HCT116 (cell line): ENCODE measurements around the gene ZDHHC19. TPM values are rescaled to one million over a fixed set of nuclear protein-coding genes. Genes with fewer than 3 reads are reported as not detected.

Source experiments
- ATAC-seq: fragments of 200-7000 bp; cut with Tn5 transposase; 2 replicates; pipeline ENCODE4 v1.9.1; 2020; ENCODE audit warnings: mild to moderate bottlenecking, moderate library complexity
- BruUV-seq: library from RNA; stranded (reverse); fragments of 400-500 nt; replicated peaks from 2 replicates; lab custom pipeline; 2021; lab: Mats Ljungman, UMichigan
- CTCF ChIA-PET: fragments of 300-600 bp; sonication (Branson Sonifier 250); formaldehyde crosslinking; loops from one replicate; lab custom pipeline; 2021; ENCODE audit warnings: antibody characterized with exemption; lab: Charles Lee
- POLR2A ChIA-PET: fragments of 300-600, 350-600 bp; sonication (Branson Sonifier 250); formaldehyde crosslinking; loops from one replicate; lab custom pipeline; 2021; ENCODE audit warnings: antibody characterized with exemption; lab: Charles Lee
- RAD21 ChIA-PET, 2 experiments: fragments of 300-600 bp; sonication (Branson Sonifier 250); formaldehyde crosslinking; loops; one replicate each; lab custom pipeline; 2023; ENCODE audit warnings: low total read pairs in 2 of 2; ENCODE audit not compliant: uncharacterized antibody in 2 of 2, unreplicated experiment in 2 of 2, low non-redundant PET in 1 of 2; lab: Charles Lee
- DNase-seq: peaks from one replicate; pipeline ENCODE4 v3.0.0-alpha.2; 2010; ENCODE audit warnings: low read depth, low spot score
- H2AFZ ChIP-seq: fragments of 200-600 bp; shearing (Covaris generic), sonication (generic); 2 replicates; pipeline ENCODE4 v1.6.1; 2017; ENCODE audit warnings: low read depth, mixed run types, mixed read lengths, antibody characterized with exemption, low read length; ENCODE audit not compliant: poor library complexity, severe bottlenecking
- H3K27ac ChIP-seq: 2 replicates; pipeline ENCODE4 v1.5.1; 2012; ENCODE audit warnings: low read depth, low read length
- H3K27me3 ChIP-seq: fragments of 200-600 bp; sonication (generic); 2 replicates; pipeline ENCODE4 v1.6.1; 2016; ENCODE audit warnings: mixed run types, low read length, mixed read lengths; ENCODE audit not compliant: insufficient read depth
- H3K36me3 ChIP-seq, 2 experiments: fragments of 200-500 bp in 1 of 2; fragments of 200-600 bp in 1 of 2; sonication (Bioruptor generic) in 1 of 2; sonication (generic) in 1 of 2; 2 replicates each; pipeline versions ENCODE4 v1.5.1 to v1.6.1; 2014 to 2016; ENCODE audit warnings: low read length in 2 of 2, inconsistent platforms in 1 of 2, mixed read lengths in 1 of 2, mixed run types in 1 of 2; ENCODE audit not compliant: insufficient read depth in 2 of 2, control insufficient read depth in 1 of 2
- H3K4me1 ChIP-seq, 2 experiments: fragments of 200-600 bp in 1 of 2; sonication (generic) in 1 of 2; 2 replicates each; pipeline versions ENCODE4 v1.5.1 to v1.6.1; 2012 to 2017; ENCODE audit warnings: low read length in 2 of 2, inconsistent platforms in 1 of 2, mild to moderate bottlenecking in 1 of 2, mixed read lengths in 1 of 2, mixed run types in 1 of 2, moderate library complexity in 1 of 2; ENCODE audit not compliant: insufficient read depth in 2 of 2, control insufficient read depth in 1 of 2
- H3K4me2 ChIP-seq: fragments of 200-600 bp; sonication (generic); 2 replicates; pipeline ENCODE4 v1.6.1; 2017; ENCODE audit warnings: mixed run types, low read length, mixed read lengths
- H3K4me3 ChIP-seq, 2 experiments: fragments of 200-600 bp in 1 of 2; sonication (generic) in 1 of 2; replicated peaks in 1 of 2; 2 replicates each; pipeline ENCODE4 v1.5.1; 2011 to 2016; ENCODE audit warnings: low read length in 2 of 2, control low read depth in 1 of 2, low read depth in 1 of 2, mild to moderate bottlenecking in 1 of 2, mixed read lengths in 1 of 2, mixed run types in 1 of 2
- H3K79me2 ChIP-seq: fragments of 200-600 bp; sonication (generic); 2 replicates; pipeline ENCODE4 v1.6.1; 2017; ENCODE audit warnings: mild to moderate bottlenecking, mixed run types, low read length, moderate library complexity, mixed read lengths; ENCODE audit not compliant: insufficient read depth
- H3K9ac ChIP-seq: fragments of 200-600 bp; sonication (generic); 2 replicates; pipeline ENCODE4 v1.6.1; 2016; ENCODE audit warnings: low read length, mixed read lengths
- H3K9me2 ChIP-seq: fragments of 200-600 bp; sonication (generic), shearing (Covaris generic); 2 replicates; pipeline ENCODE4 v1.6.1; 2017; ENCODE audit warnings: mixed run types, mild to moderate bottlenecking, moderate library complexity; ENCODE audit not compliant: insufficient read depth
- H3K9me3 ChIP-seq, 2 experiments: fragments of 200-500 bp in 1 of 2; fragments of 200-600 bp in 1 of 2; sonication (Bioruptor generic) in 1 of 2; sonication (generic) in 1 of 2; 2 replicates each; pipeline ENCODE4 v1.6.1; 2014 to 2017; ENCODE audit warnings: low read length in 2 of 2, mixed read lengths in 2 of 2, inconsistent platforms in 1 of 2, low read depth in 1 of 2, mild to moderate bottlenecking in 1 of 2, mixed run types in 1 of 2, moderate library complexity in 1 of 2; ENCODE audit not compliant: control insufficient read depth in 1 of 2, insufficient read depth in 1 of 2
- H4K20me1 ChIP-seq: fragments of 200-600 bp; sonication (generic), shearing (Covaris generic); 2 replicates; pipeline ENCODE4 v1.6.1; 2017; ENCODE audit warnings: mixed run types, mild to moderate bottlenecking, moderate library complexity; ENCODE audit not compliant: insufficient read depth
- ATF3 ChIP-seq: IDR thresholded peaks from 2 replicates; pipeline ENCODE4 v1.6.1; 2012
- CBX3 ChIP-seq: IDR thresholded peaks from 2 replicates; pipeline ENCODE4 v1.6.1; 2012; ENCODE audit warnings: low read depth
- CEBPB ChIP-seq: IDR thresholded peaks from 2 replicates; pipeline ENCODE4 v1.6.1; 2012; ENCODE audit warnings: low read depth
- CTCF ChIP-seq, 3 experiments: fragments of 200-600 bp in 1 of 3; sonication (generic) in 1 of 3; IDR thresholded peaks in 2 of 3; conservative IDR thresholded peaks in 1 of 3; 2 replicates each; pipeline ENCODE4 v1.5.1; 2012 to 2017; ENCODE audit warnings: low read depth in 2 of 3, low read length in 2 of 3, antibody characterized with exemption in 1 of 3, borderline replicate concordance in 1 of 3, control low read depth in 1 of 3, mild to moderate bottlenecking in 1 of 3, mixed read lengths in 1 of 3, mixed run types in 1 of 3, moderate library complexity in 1 of 3; ENCODE audit not compliant: insufficient read depth in 1 of 3
- ELF1 ChIP-seq: IDR thresholded peaks from 2 replicates; pipeline ENCODE4 v1.6.1; 2012; ENCODE audit warnings: low read depth, borderline replicate concordance
- EZH2 ChIP-seq: fragments of 200-600 bp; sonication (generic); IDR thresholded peaks from 2 replicates; pipeline ENCODE4 v1.6.1; 2017; ENCODE audit warnings: antibody characterized with exemption, mixed run types
- EZH2phosphoT487 ChIP-seq: fragments of 200-600 bp; IDR thresholded peaks from 2 replicates; pipeline ENCODE4 v1.6.1; 2018; ENCODE audit warnings: antibody characterized with exemption, borderline replicate concordance
- FOSL1 ChIP-seq: IDR thresholded peaks from 2 replicates; pipeline ENCODE4 v1.6.1; 2012; ENCODE audit warnings: low read depth
- JUND ChIP-seq: IDR thresholded peaks from 2 replicates; pipeline ENCODE4 v1.6.1; 2012
- MAX ChIP-seq: IDR thresholded peaks from 2 replicates; pipeline ENCODE4 v1.6.1; 2012
- POLR2A ChIP-seq: IDR thresholded peaks from 2 replicates; pipeline ENCODE4 v1.7.0; 2011; ENCODE audit warnings: borderline replicate concordance; ENCODE audit not compliant: insufficient read depth, insufficient read length; ENCODE audit errors: extremely low read depth
- POLR2AphosphoS5 ChIP-seq: IDR thresholded peaks from 2 replicates; pipeline ENCODE4 v1.6.1; 2011; ENCODE audit warnings: mild to moderate bottlenecking, low read depth, low read length, moderate library complexity
- REST ChIP-seq: IDR thresholded peaks from 2 replicates; pipeline ENCODE4 v1.6.1; 2012; ENCODE audit warnings: low read depth
- SIN3A ChIP-seq: IDR thresholded peaks from 2 replicates; pipeline ENCODE4 v1.6.1; 2012; ENCODE audit warnings: low read depth
- SP1 ChIP-seq: IDR thresholded peaks from 2 replicates; pipeline ENCODE4 v1.6.1; 2012; ENCODE audit warnings: low read depth
- YY1 ChIP-seq: IDR thresholded peaks from 2 replicates; pipeline ENCODE4 v1.6.1; 2011; ENCODE audit warnings: low read length, low read depth, moderate library complexity, mild to moderate bottlenecking; ENCODE audit not compliant: insufficient replicate concordance; ENCODE audit errors: extremely low read depth
- ZBTB33 ChIP-seq: IDR thresholded peaks from 2 replicates; pipeline ENCODE4 v1.6.1; 2011; ENCODE audit warnings: mild to moderate bottlenecking, low read length, moderate library complexity; ENCODE audit not compliant: insufficient replicate concordance; ENCODE audit errors: extremely low read depth
- ZFX ChIP-seq: fragments of 450-650 bp; IDR thresholded peaks from 2 replicates; pipeline ENCODE4 v1.6.1; 2017
- ZNF274 ChIP-seq: fragments of 200-500 bp; sonication (Bioruptor generic); IDR thresholded peaks from 2 replicates; pipeline ENCODE4 v1.6.1; 2014; ENCODE audit warnings: mild to moderate bottlenecking, low read depth, low read length, inconsistent platforms
- intact Hi-C: fragments of 100-400 bp; cut with micrococcal nuclease; formaldehyde crosslinking; loops from 2 replicates; pipeline ENCODE4 v1.10.0; 2022
- total RNA-seq: library from RNA; stranded (reverse); gene quantifications from one replicate; pipeline ENCODE4 v1.2.1, GENCODE V29; 2021; ENCODE audit not compliant: unreplicated experiment

The ZDHHC19 gene
- total RNA-seq, 1 experiment from 2014 or later = not detected

GRCh38 chr3:196222876-196223595, 11.8 kb upstream of the ZDHHC19 start:
- Histone ChIP-seq H3K27me3 (no peaks in the 10 kb centered on the region), H3K4me1 (no peaks in the 10 kb centered on the region), H4K20me1 (no peaks in the 10 kb centered on the region), H3K36me3 (no peaks in the 10 kb centered on the region), H3K4me2 (no peak overlapping the region), H2AFZ (no peak overlapping the region), H3K9me3 (no peaks in the 10 kb centered on the region), H3K4me3 (no peak overlapping the region), H3K27ac (no peak overlapping the region), H3K9me2 (no peaks in the 10 kb centered on the region), H3K79me2 (no peaks in the 10 kb centered on the region), H3K9ac (no peak overlapping the region)
- ChIA-PET POLR2A (no interaction called here), CTCF (no interaction called here), RAD21 (no interaction called here)
- no peak for TF ChIP-seq SIN3A
- no peak for TF ChIP-seq CEBPB
- TF ChIP-seq CBX3 = no peak
- TF ChIP-seq MAX = no peak
- no peak for TF ChIP-seq ATF3
- TF ChIP-seq JUND = no peak
- TF ChIP-seq CTCF (IDR thresholded peaks at IDR 0.05 in 2 of 3, conservative IDR thresholded peaks at IDR 0.05 in 1 of 3; ENCODE audit: borderline replicate concordance in 1 of 3, insufficient read depth in 1 of 3, low read depth in 2 of 3, low read length in 2 of 3) = no peak
- TF ChIP-seq YY1 = no peak
- TF ChIP-seq ELF1 = no peak
- TF ChIP-seq EZH2phosphoT487 = no peak
- no peak for TF ChIP-seq POLR2AphosphoS5
- TF ChIP-seq ZNF274 = no peak
- TF ChIP-seq SP1 = no peak
- TF ChIP-seq ZBTB33 = no peak
- TF ChIP-seq POLR2A = no peak
- no peak for TF ChIP-seq REST
- no peak for TF ChIP-seq EZH2
- no peak for TF ChIP-seq FOSL1
- TF ChIP-seq ZFX = no peak
- intact Hi-C loops = no loop called here
- ATAC-seq = no peak
- BruUV-seq = no TSS peak
- no peak for DNase-seq
